ENCODE results near the gene FBLN1. TPM values are rescaled to one million over a fixed set of nuclear protein-coding genes. Genes with fewer than 3 reads are reported as not detected.

Gene FBLN1
- total and polyA plus RNA-seq, 9 of the 15 experiments (the other 6 are each of a cell fraction or from before 2014, with no cell fraction given) = 0.66 TPM; not detected in 8

DNA sequence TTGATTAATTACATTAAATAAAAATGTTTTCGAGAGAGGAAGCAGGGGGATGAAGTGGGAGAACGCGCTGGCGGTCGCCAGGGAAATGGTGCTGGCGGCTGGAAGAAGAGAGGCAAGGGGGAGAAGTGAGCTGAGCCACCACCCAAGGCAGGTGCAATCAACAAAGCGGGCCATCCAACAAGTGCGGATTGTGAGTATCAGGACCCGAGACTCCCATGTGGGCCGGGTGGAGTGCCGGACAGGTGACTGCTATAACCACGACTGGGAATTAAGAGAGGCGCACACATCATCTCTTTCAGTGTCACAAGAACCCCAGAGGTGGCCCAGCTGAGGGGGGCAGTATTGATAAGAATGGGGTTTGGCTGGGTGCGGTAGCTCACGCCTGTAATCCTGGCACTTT lies 127.8 kb downstream of the FBLN1 start:
- BruUV-seq (replicated peaks) = no TSS peak
- Histone ChIP-seq H3K4me3 (no peak overlapping the region), H3K27ac (ENCODE audit: extremely low read depth, low read depth, low read length) (no peak overlapping the region), H3K9me3 (replicated peaks; ENCODE audit: control insufficient read depth, insufficient read depth, low read depth, low read length) (no peaks in the 10 kb centered on the region), H3K9ac (ENCODE audit: insufficient read depth in 1 of 2, low read depth in 2 of 2, low read length in 2 of 2) (no peak overlapping the region), H2AFZ (ENCODE audit: low read depth, low read length) (no peak overlapping the region), H4K20me1 (replicated peaks; ENCODE audit: control insufficient read depth, insufficient read depth, low read length) (no peaks in the 10 kb centered on the region), H3K36me3 (ENCODE audit: control insufficient read depth, insufficient read depth, low read length) (no peaks in the 10 kb centered on the region), H3K4me1 (replicated peaks in 1 of 2; ENCODE audit: control insufficient read depth in 2 of 2, insufficient read depth in 2 of 2, low read length in 2 of 2) (peaks cover 0 to 5% of the 10 kb centered on the region in 2 experiments; a peak in 1 of 5 replicates), H3K9me1 (ENCODE audit: control insufficient read depth, insufficient read depth, low read length) (no peaks in the 10 kb centered on the region), H3K27me3 (ENCODE audit: control insufficient read depth in 2 of 2, insufficient read depth in 2 of 2, low read length in 2 of 2) (peaks cover 6 to 36% of the 10 kb centered on the region in 2 experiments; a peak in 2 of 5 replicates), H3K79me2 (ENCODE audit: control insufficient read depth, insufficient read depth, low read length) (no peaks in the 10 kb centered on the region), H3K4me2 (ENCODE audit: insufficient read depth, low read length) (no peak overlapping the region)
- ATAC-seq (no peak), FAIRE-seq (no peak), DNase-seq (ENCODE audit: extremely low read depth in 1 of 4, low spot score in 3 of 4) (no peak)
- in situ Hi-C loops (cut with MboI) = no loop called here
- intact Hi-C loops (cut with micrococcal nuclease) = no loop called here
- ChIA-PET CTCF (ENCODE audit: low intra/inter-chr PET ratio) (no interaction called here), POLR2A (no interaction called here)
- 35% methylated on average over 15 of the region's 15 CpGs for whole genome bisulfite sequencing (ENCODE audit: insufficient coverage, low coverage, missing lambda C conversion rate)
- TF ChIP-seq CCAR2 (IDR thresholded peaks at IDR 0.05; ENCODE audit: low read depth, low read length) (no peak), ZNF695 (CRISPR knock-in tag; IDR thresholded peaks at IDR 0.05) (no peak), ZNF583 (CRISPR knock-in tag; IDR thresholded peaks at IDR 0.05) (no peak), U2AF1 (optimal IDR thresholded peaks at IDR 0.05; ENCODE audit: low read depth, low read length) (no peak), KDM2B (CRISPR knock-in tag; IDR thresholded peaks at IDR 0.05) (no peak), ZNF224 (CRISPR knock-in tag; IDR thresholded peaks at IDR 0.05) (no peak), ZNF239 (CRISPR knock-in tag; IDR thresholded peaks at IDR 0.05) (no peak), NCOA2 (IDR thresholded peaks at IDR 0.05; ENCODE audit: partially characterized antibody in 2 of 2) (no peak), CBX8 (IDR thresholded peaks at IDR 0.05; ENCODE audit: borderline replicate concordance, extremely low read depth, low read depth, low read length, poor library complexity, severe bottlenecking) (no peak), PHB2 (IDR thresholded peaks at IDR 0.05; ENCODE audit: low read depth) (no peak)
- TF ChIP-seq, protein P1, sequence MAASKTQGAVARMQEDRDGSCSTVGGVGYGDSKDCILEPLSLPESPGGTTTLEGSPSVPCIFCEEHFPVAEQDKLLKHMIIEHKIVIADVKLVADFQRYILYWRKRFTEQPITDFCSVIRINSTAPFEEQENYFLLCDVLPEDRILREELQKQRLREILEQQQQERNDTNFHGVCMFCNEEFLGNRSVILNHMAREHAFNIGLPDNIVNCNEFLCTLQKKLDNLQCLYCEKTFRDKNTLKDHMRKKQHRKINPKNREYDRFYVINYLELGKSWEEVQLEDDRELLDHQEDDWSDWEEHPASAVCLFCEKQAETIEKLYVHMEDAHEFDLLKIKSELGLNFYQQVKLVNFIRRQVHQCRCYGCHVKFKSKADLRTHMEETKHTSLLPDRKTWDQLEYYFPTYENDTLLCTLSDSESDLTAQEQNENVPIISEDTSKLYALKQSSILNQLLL (CRISPR knock-in tag; IDR thresholded peaks at IDR 0.05; ENCODE audit: borderline replicate concordance) = no peak
- TF ChIP-seq, protein P2, sequence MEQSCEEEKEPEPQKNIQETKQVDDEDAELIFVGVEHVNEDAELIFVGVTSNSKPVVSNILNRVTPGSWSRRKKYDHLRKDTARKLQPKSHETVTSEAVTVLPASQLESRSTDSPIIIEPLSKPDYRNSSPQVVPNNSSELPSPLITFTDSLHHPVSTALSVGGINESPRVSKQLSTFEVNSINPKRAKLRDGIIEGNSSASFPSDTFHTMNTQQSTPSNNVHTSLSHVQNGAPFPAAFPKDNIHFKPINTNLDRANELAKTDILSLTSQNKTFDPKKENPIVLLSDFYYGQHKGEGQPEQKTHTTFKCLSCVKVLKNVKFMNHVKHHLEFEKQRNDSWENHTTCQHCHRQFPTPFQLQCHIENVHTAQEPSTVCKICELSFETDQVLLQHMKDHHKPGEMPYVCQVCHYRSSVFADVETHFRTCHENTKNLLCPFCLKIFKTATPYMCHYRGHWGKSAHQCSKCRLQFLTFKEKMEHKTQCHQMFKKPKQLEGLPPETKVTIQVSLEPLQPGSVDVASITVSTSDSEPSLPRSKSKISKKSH (CRISPR knock-in tag; IDR thresholded peaks at IDR 0.05) = no peak
- TF ChIP-seq, protein P3, sequence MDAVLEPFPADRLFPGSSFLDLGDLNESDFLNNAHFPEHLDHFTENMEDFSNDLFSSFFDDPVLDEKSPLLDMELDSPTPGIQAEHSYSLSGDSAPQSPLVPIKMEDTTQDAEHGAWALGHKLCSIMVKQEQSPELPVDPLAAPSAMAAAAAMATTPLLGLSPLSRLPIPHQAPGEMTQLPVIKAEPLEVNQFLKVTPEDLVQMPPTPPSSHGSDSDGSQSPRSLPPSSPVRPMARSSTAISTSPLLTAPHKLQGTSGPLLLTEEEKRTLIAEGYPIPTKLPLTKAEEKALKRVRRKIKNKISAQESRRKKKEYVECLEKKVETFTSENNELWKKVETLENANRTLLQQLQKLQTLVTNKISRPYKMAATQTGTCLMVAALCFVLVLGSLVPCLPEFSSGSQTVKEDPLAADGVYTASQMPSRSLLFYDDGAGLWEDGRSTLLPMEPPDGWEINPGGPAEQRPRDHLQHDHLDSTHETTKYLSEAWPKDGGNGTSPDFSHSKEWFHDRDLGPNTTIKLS (IDR thresholded peaks at IDR 0.05; ENCODE audit: borderline replicate concordance, low read depth) = no peak
- TF ChIP-seq, protein P4, sequence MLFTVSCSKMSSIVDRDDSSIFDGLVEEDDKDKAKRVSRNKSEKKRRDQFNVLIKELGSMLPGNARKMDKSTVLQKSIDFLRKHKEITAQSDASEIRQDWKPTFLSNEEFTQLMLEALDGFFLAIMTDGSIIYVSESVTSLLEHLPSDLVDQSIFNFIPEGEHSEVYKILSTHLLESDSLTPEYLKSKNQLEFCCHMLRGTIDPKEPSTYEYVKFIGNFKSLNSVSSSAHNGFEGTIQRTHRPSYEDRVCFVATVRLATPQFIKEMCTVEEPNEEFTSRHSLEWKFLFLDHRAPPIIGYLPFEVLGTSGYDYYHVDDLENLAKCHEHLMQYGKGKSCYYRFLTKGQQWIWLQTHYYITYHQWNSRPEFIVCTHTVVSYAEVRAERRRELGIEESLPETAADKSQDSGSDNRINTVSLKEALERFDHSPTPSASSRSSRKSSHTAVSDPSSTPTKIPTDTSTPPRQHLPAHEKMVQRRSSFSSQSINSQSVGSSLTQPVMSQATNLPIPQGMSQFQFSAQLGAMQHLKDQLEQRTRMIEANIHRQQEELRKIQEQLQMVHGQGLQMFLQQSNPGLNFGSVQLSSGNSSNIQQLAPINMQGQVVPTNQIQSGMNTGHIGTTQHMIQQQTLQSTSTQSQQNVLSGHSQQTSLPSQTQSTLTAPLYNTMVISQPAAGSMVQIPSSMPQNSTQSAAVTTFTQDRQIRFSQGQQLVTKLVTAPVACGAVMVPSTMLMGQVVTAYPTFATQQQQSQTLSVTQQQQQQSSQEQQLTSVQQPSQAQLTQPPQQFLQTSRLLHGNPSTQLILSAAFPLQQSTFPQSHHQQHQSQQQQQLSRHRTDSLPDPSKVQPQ (CRISPR knock-in tag; IDR thresholded peaks at IDR 0.05; ENCODE audit: borderline replicate concordance) = no peak

Data from K562 (cell line).